ENCODE data around the gene TIGD4.

DNA sequence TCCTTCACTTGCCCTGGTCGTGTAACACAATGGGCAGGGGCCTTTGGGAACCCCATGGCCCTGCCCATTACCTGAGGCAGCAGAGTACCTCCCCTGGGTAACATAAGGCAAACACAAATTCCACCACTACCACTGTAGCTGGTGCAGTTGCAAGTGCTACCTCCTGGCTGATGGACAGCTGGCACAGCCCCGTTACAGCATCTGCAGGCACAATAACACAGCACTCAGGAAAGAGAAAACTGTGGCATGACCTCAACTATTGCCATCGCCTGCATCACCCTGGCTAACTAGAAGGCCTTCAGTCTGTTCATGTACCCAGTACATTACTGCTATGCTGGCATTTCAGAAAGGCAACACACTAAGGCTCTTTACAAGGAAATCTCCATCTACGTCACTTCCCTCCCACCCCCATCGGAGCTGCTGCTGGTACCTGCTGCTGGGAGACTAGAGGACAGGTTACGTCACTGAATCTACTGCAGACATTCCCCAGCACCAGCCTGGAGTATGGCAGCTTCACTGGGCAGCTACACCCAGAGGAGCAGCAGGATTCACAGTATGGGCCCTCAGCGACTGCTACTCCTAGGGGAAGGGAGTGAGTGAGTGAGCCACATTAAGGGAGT, 39.6 kb upstream of the TIGD4 start:
- TF ChIP-seq, protein P1, sequence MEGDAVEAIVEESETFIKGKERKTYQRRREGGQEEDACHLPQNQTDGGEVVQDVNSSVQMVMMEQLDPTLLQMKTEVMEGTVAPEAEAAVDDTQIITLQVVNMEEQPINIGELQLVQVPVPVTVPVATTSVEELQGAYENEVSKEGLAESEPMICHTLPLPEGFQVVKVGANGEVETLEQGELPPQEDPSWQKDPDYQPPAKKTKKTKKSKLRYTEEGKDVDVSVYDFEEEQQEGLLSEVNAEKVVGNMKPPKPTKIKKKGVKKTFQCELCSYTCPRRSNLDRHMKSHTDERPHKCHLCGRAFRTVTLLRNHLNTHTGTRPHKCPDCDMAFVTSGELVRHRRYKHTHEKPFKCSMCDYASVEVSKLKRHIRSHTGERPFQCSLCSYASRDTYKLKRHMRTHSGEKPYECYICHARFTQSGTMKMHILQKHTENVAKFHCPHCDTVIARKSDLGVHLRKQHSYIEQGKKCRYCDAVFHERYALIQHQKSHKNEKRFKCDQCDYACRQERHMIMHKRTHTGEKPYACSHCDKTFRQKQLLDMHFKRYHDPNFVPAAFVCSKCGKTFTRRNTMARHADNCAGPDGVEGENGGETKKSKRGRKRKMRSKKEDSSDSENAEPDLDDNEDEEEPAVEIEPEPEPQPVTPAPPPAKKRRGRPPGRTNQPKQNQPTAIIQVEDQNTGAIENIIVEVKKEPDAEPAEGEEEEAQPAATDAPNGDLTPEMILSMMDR (IDR thresholded peaks at IDR 0.05), result no peak
- TF ChIP-seq POLR2A (IDR thresholded peaks at IDR 0.05), result no peak
